Left lung (tissue), 10 donors: Measurements from ENCODE around the gene MKLN1. TPM values are rescaled to one million over a fixed set of nuclear protein-coding genes. Genes with fewer than 3 reads are reported as not detected.

Experiments used
- ATAC-seq: fragments of 200-7000 bp; cut with Tn5 transposase; one replicate; pipeline ENCODE4 v1.9.1; 2020; ENCODE audit warnings: moderate library complexity
- DNase-seq, 4 donors: peaks; one replicate each; pipeline ENCODE4 v3.0.0-alpha.2; 2013 to 2020
- H3K27ac ChIP-seq, 2 donors: fragments of 200-600 bp; sonication (generic) in 1 of 2; one replicate each; pipeline versions ENCODE4 v1.5.0 to v1.8.0; 2020 to 2021
- H3K27me3 ChIP-seq, 2 donors: fragments of 200-600 bp; sonication (generic) in 1 of 2; one replicate each; pipeline versions ENCODE4 v1.5.0 to v1.8.0; 2020 to 2021
- H3K36me3 ChIP-seq, 2 donors: fragments of 200-600 bp; sonication (generic) in 1 of 2; one replicate each; pipeline versions ENCODE4 v1.5.0 to v1.8.0; 2020 to 2021
- H3K4me1 ChIP-seq, 2 donors: fragments of 200-600 bp; one replicate each; pipeline ENCODE4 v1.8.0; 2021
- H3K4me3 ChIP-seq, 2 donors: fragments of 200-600 bp; sonication (generic) in 1 of 2; one replicate each; pipeline versions ENCODE4 v1.5.0 to v1.8.0; 2020 to 2021; ENCODE audit warnings: mild to moderate bottlenecking in 1 of 2
- H3K9me3 ChIP-seq, 2 donors: fragments of 200-600 bp; sonication (generic) in 1 of 2; one replicate each; pipeline versions ENCODE4 v1.5.0 to v1.8.0; 2020 to 2021
- CTCF ChIP-seq, 2 donors: fragments of 200-600 bp; sonication (generic) in 1 of 2; IDR thresholded peaks; one replicate each; pipeline versions ENCODE4 v1.5.0 to v1.8.0; 2021; ENCODE audit warnings: antibody characterized with exemption in 2 of 2
- intact Hi-C, 2 donors: fragments of 100-400 bp; cut with DNase I; formaldehyde crosslinking; loops; one replicate each; pipeline versions ENCODE4 v1.11.2 to v1.14.2; 2022
- polyA plus RNA-seq, 6 donors: library from polyadenylated mRNA; unstranded; fragments of 120-200 nt; gene quantifications; one replicate each; pipeline ENCODE4 v1.2.1, GENCODE V29; 2013; ENCODE audit not compliant: insufficient read length in 6 of 6
- total RNA-seq, 2 donors: library from RNA; stranded (reverse); fragmentation: NEBNext Ultra II Directional; extraction: Animal tissue kit (Norgen Biotek cat#: 25700); gene quantifications; one replicate each; pipeline ENCODE4 v1.2.1, GENCODE V29; 2021
- donor health status: DM: no; HTN: yes; CAD: no.
- donor health status: DM: no; HTN: no; CAD: no.

MKLN1 gene
- total and polyA plus RNA-seq, 8 donors = 38.7 to 49.0 (median 44.5) TPM

- Histone ChIP-seq H3K36me3 (peaks cover 0 to 7% of the 10 kb centered on the region in 2 donors), H3K4me1 (no peaks in the 10 kb centered on the region), H3K27ac (no peak overlapping the region), H3K27me3 (no peaks in the 10 kb centered on the region), H3K4me3 (no peak overlapping the region), H3K9me3 (no peaks in the 10 kb centered on the region)
- TF ChIP-seq CTCF (IDR thresholded peaks at IDR 0.05) = no peak
- DNase-seq (no peak), ATAC-seq (no peak)
- intact Hi-C loops = no loop called here
Observed at GRCh38 chr7:131488361-131488760, 160.7 kb downstream of the MKLN1 start.

- H3K27ac ChIP-seq = no peak overlapping the region
- no peak overlapping the region for H3K4me3 ChIP-seq
- TF ChIP-seq CTCF (IDR thresholded peaks at IDR 0.05) = no peak
- H3K27me3 ChIP-seq = no peaks in the 10 kb centered on the region
- H3K36me3 ChIP-seq = peaks cover 0 to 9% of the 10 kb centered on the region in 2 donors
- no peaks in the 10 kb centered on the region for H3K4me1 ChIP-seq
- no peak for DNase-seq
- ATAC-seq = no peak
- H3K9me3 ChIP-seq = no peaks in the 10 kb centered on the region
- intact Hi-C loops = no loop called here
Observed at GRCh38 chr7:131489196-131489595, 161.5 kb downstream of the MKLN1 start.

- Histone ChIP-seq H3K9me3 (no peaks in the 10 kb centered on the region), H3K4me1 (no peaks in the 10 kb centered on the region), H3K27ac (no peak overlapping the region), H3K36me3 (peaks cover 0 to 9% of the 10 kb centered on the region in 2 donors), H3K27me3 (no peaks in the 10 kb centered on the region), H3K4me3 (no peak overlapping the region)
- no peak for TF ChIP-seq CTCF (IDR thresholded peaks at IDR 0.05)
- intact Hi-C loops = loop anchor here in 1 of 2 donors (10.0 kb wide), 1 partner anchor 165 kb away; no protein-coding TSS in a partner anchor
- ATAC-seq (no peak), DNase-seq (no peak)
Observed at GRCh38 chr7:131489881-131490280, 162.2 kb downstream of the MKLN1 start.

GRCh38 chr7:131493081-131493480 lies 165.4 kb downstream of the MKLN1 start:
- ATAC-seq (no peak), DNase-seq (no peak)
- intact Hi-C loops = loop anchor here in 1 of 2 donors (10.0 kb wide), 1 partner anchor 162 kb away; no protein-coding TSS in a partner anchor
- no peaks in the 10 kb centered on the region for H3K4me1 ChIP-seq
- no peaks in the 10 kb centered on the region for H3K9me3 ChIP-seq
- H3K4me3 ChIP-seq = no peak overlapping the region
- no peaks in the 10 kb centered on the region for H3K27me3 ChIP-seq
- peaks cover 0 to 18% of the 10 kb centered on the region in 2 donors for H3K36me3 ChIP-seq
- no peak for TF ChIP-seq CTCF (IDR thresholded peaks at IDR 0.05)
- no peak overlapping the region for H3K27ac ChIP-seq

- no peaks in the 10 kb centered on the region for H3K27me3 ChIP-seq
- no peaks in the 10 kb centered on the region for H3K9me3 ChIP-seq
- no peak overlapping the region for H3K27ac ChIP-seq
- intact Hi-C loops = loop anchor here in 1 of 2 donors (10.0 kb wide), 1 partner anchor 161 kb away; no protein-coding TSS in a partner anchor
- H3K4me1 ChIP-seq = no peaks in the 10 kb centered on the region
- no peak for ATAC-seq
- no peak overlapping the region for H3K4me3 ChIP-seq
- DNase-seq = no peak
- TF ChIP-seq CTCF (IDR thresholded peaks at IDR 0.05) = no peak
- peaks cover 0 to 24% of the 10 kb centered on the region in 2 donors for H3K36me3 ChIP-seq
Observed at GRCh38 chr7:131493581-131493980, 165.9 kb downstream of the MKLN1 start.
